SU-DHL-6 (cell line): ENCODE results near the gene PPARG.

Experiments used
- EZH2phosphoT487 ChIP-seq: fragments of 200-600 bp; sonication (generic), shearing (Covaris generic); conservative IDR thresholded peaks from 2 replicates; pipeline ENCODE4 v1.6.1; 2018; ENCODE audit warnings: mild to moderate bottlenecking, antibody characterized with exemption, low read length, moderate library complexity, mixed read lengths
- TF ChIP-seq, protein P1 (sequence below): fragments of 200-600 bp; sonication (generic); IDR thresholded peaks from one replicate; pipeline ENCODE4 v1.5.1; 2017; ENCODE audit warnings: antibody characterized with exemption, mild to moderate bottlenecking, low read length, moderate library complexity; ENCODE audit not compliant: insufficient read depth, poor library complexity, severe bottlenecking

DNA sequence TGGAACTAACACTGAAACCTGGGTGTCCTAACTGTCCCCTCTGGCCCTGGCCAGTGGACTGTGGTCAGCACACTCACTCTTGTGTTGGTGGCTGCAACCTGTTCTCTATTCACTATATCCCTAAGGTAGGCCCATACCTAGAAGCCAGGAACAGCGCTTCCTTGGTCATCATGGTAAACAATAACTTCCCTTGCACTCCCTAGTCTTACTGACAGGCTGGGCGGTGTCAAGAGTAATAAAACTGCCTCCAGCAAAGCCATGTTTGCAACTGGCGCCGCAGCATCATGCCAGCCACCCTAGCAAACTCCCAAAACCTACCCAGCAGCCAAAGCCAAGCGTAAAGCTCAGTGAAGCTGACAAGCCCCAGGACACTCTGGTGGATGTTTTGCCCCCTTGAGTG lies 132.3 kb downstream of the PPARG start:
- TF ChIP-seq, protein P1, sequence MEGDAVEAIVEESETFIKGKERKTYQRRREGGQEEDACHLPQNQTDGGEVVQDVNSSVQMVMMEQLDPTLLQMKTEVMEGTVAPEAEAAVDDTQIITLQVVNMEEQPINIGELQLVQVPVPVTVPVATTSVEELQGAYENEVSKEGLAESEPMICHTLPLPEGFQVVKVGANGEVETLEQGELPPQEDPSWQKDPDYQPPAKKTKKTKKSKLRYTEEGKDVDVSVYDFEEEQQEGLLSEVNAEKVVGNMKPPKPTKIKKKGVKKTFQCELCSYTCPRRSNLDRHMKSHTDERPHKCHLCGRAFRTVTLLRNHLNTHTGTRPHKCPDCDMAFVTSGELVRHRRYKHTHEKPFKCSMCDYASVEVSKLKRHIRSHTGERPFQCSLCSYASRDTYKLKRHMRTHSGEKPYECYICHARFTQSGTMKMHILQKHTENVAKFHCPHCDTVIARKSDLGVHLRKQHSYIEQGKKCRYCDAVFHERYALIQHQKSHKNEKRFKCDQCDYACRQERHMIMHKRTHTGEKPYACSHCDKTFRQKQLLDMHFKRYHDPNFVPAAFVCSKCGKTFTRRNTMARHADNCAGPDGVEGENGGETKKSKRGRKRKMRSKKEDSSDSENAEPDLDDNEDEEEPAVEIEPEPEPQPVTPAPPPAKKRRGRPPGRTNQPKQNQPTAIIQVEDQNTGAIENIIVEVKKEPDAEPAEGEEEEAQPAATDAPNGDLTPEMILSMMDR = no peak
- TF ChIP-seq EZH2phosphoT487 = no peak
